ENCODE measurements around the gene SMYD1. TPM values are rescaled to one million over a fixed set of nuclear protein-coding genes. Genes with fewer than 3 reads are reported as not detected.

SMYD1 gene
- total and polyA plus RNA-seq, 10 of the 15 experiments (the other 5 are each of a cell fraction or from before 2014, with no cell fraction given) = 0.09 TPM; not detected in 9

- intact Hi-C loops (cut with micrococcal nuclease; ENCODE audit: unreplicated experiment) (no loop called here), in situ Hi-C loops (cut with MboI) (loop anchor here (25.0 kb wide), 1 partner anchor 594 kb away; no protein-coding TSS in a partner anchor)
- POLR2A ChIA-PET = no interaction called here
- Histone ChIP-seq H4K20me1 (ENCODE audit: control insufficient read depth, insufficient read depth) (no peaks in the 10 kb centered on the region), H3K4me2 (ENCODE audit: control insufficient read depth, insufficient read depth) (no peak overlapping the region), H3K4me3 (no peak overlapping the region), H3K27ac (ENCODE audit: control insufficient read depth, insufficient read depth) (no peak overlapping the region), H3K9ac (ENCODE audit: control insufficient read depth, insufficient read depth, low read length) (no peak overlapping the region), H3K36me3 (ENCODE audit: control insufficient read depth in 2 of 2, insufficient read depth in 2 of 2, low read length in 1 of 2) (no peaks in the 10 kb centered on the region), H3K27me3 (replicated peaks in 1 of 2; ENCODE audit: control insufficient read depth in 2 of 2, insufficient read depth in 2 of 2, low read length in 1 of 2) (no peaks in the 10 kb centered on the region), H3K9me3 (replicated peaks; ENCODE audit: control insufficient read depth, insufficient read depth, low read length) (no peaks in the 10 kb centered on the region), H3K4me1 (ENCODE audit: control insufficient read depth, insufficient read depth, low read length) (no peaks in the 10 kb centered on the region), H3K79me2 (ENCODE audit: control insufficient read depth, insufficient read depth, low read length) (no peaks in the 10 kb centered on the region), H2AFZ (ENCODE audit: control insufficient read depth, low read depth, low read length) (no peak overlapping the region)
- BruUV-seq (replicated peaks) = no TSS peak
- DNase-seq (ENCODE audit: low read depth, low spot score) (no peak), ATAC-seq (no peak), FAIRE-seq (no peak)
- SMC1A ChIA-PET (ENCODE audit: uncharacterized antibody, unreplicated experiment) = no interaction called here
- CTCF ChIA-PET = interaction anchor here (0.8 to 2.0 kb wide), 3 partner anchors 8 to 92 kb away, joined by 3 to 17 read pairs (median 4); no protein-coding TSS in a partner anchor
- WGBS (ENCODE audit: insufficient coverage, insufficient replicate concordance, low lambda C conversion rate, missing lambda C conversion rate) = 16% methylated on average over 2 of the region's 2 CpGs
- TF ChIP-seq MYC (IDR thresholded peaks at IDR 0.05; ENCODE audit: insufficient read depth, insufficient read length, insufficient replicate concordance, low read length, severe bottlenecking) (no peak), CREM (IDR thresholded peaks at IDR 0.05; ENCODE audit: low read depth) (no peak), FOXK2 (IDR thresholded peaks at IDR 0.05) (no peak), HDGF (IDR thresholded peaks at IDR 0.05) (no peak), ZBED1 (IDR thresholded peaks at IDR 0.05; ENCODE audit: borderline replicate concordance) (no peak), LARP7 (IDR thresholded peaks at IDR 0.05) (no peak), SPI1 (IDR thresholded peaks at IDR 0.05; ENCODE audit: borderline replicate concordance, insufficient read depth, low read depth, low read length) (no peak), ZBTB40 (IDR thresholded peaks at IDR 0.05; ENCODE audit: borderline replicate concordance) (no peak), HDAC6 (IDR thresholded peaks at IDR 0.05; ENCODE audit: unreplicated experiment) (no peak)
- RAD21 ChIA-PET (ENCODE audit: unreplicated experiment) = no interaction called here
Measured at GRCh38 chr2:88068044-88068443, 419 bp downstream of the SMYD1 start.

All from GM12878 (cell line).